ENCODE data around the gene SAMD7. TPM values are rescaled to one million over a fixed set of nuclear protein-coding genes. Genes with fewer than 3 reads are reported as not detected.

SAMD7 gene
- total and polyA plus RNA-seq, 11 donors: not detected

GRCh38 chr3:169968224-169968885, 57.0 kb downstream of the SAMD7 start:
- H3K27me3 ChIP-seq: no peaks in the 10 kb centered on the region
- H3K4me3 ChIP-seq: peak overlapping the region in 10 of 12 donors; percentile 65 to 99 (median 84)
- peak overlapping the region in 2 of 12 donors; percentile 97 to 99 for H3K27ac ChIP-seq
- peaks cover 0 to 3% (median 0%) of the 10 kb centered on the region in 12 donors for H3K9me3 ChIP-seq
- peaks cover 2 to 61% (median 47%) of the 10 kb centered on the region in 12 donors for H3K4me1 ChIP-seq
- no peak for ATAC-seq
- intact Hi-C loops (cut with DNase I): loop anchor here in 9 of 10 donors (5.0 to 10.0 kb wide), 8 partner anchors 34 to 899 kb away; partner anchors contain the start of genes LRRC31 (in 4 of the 9), ACTRT3 (in 2 of the 9), MYNN (in 2 of the 9) and TERC (in 2 of the 9)
- TF ChIP-seq POLR2A (IDR thresholded peaks at IDR 0.05) (no peak), CTCF (IDR thresholded peaks at IDR 0.05) (no peak)
- H3K36me3 ChIP-seq: peaks cover 0 to 16% (median 0%) of the 10 kb centered on the region in 9 donors
- DNase-seq: no peak
- 27 to 43% (median 39%) methylated on average over 2 of the region's 2 CpGs for WGBS, 4 donors

GRCh38 chr3:169969174-169970095, 58.1 kb downstream of the SAMD7 start:
- H3K27me3 ChIP-seq: no peaks in the 10 kb centered on the region
- no peak for ATAC-seq
- H3K27ac ChIP-seq: no peak overlapping the region
- H3K4me1 ChIP-seq: peaks cover 2 to 61% (median 48%) of the 10 kb centered on the region in 12 donors
- intact Hi-C loops (cut with DNase I): loop anchor here in 9 of 10 donors (5.0 to 10.0 kb wide), 9 partner anchors 33 to 898 kb away; partner anchors contain the start of genes LRRC31 (in 4 of the 9), ACTRT3 (in 3 of the 9), TERC (in 3 of the 9) and MYNN (in 2 of the 9)
- H3K9me3 ChIP-seq: peaks cover 0 to 3% (median 0%) of the 10 kb centered on the region in 12 donors
- WGBS, 4 donors: 39 to 52% (median 41%) methylated on average over 5 of the region's 5 CpGs
- TF ChIP-seq POLR2A (IDR thresholded peaks at IDR 0.05) (no peak), CTCF (IDR thresholded peaks at IDR 0.05) (no peak)
- DNase-seq: no peak
- peaks cover 0 to 22% (median 5%) of the 10 kb centered on the region in 9 donors for H3K36me3 ChIP-seq
- H3K4me3 ChIP-seq: no peak overlapping the region

GRCh38 chr3:169970847-169971246, 59.5 kb downstream of the SAMD7 start:
- Histone ChIP-seq H3K9me3 (no peaks in the 10 kb centered on the region), H3K27ac (no peak overlapping the region), H3K36me3 (peaks cover 0 to 36% (median 12%) of the 10 kb centered on the region in 9 donors), H3K4me3 (no peak overlapping the region), H3K4me1 (peaks cover 2 to 58% (median 46%) of the 10 kb centered on the region in 12 donors), H3K27me3 (no peaks in the 10 kb centered on the region)
- WGBS, 4 donors: 14 to 20% (median 18%) methylated on average over 1 of the region's 1 CpG
- no peak for ATAC-seq
- intact Hi-C loops (cut with DNase I): loop anchor here in 2 of 10 donors (5.0 to 10.0 kb wide), 2 partner anchors 194 to 206 kb away; partner anchors contain the start of genes ACTRT3 (in 1 of the 2) and TERC (in 1 of the 2)
- TF ChIP-seq POLR2A (IDR thresholded peaks at IDR 0.05): no peak
- TF ChIP-seq CTCF (IDR thresholded peaks at IDR 0.05): no peak
- no peak for DNase-seq
